Measurements from ENCODE around the gene ZNRF1. TPM values are rescaled to one million over a fixed set of nuclear protein-coding genes. Genes with fewer than 3 reads are reported as not detected.

ZNRF1 gene
- total and polyA plus RNA-seq, 11 donors = 12.8 to 43.3 (median 23.2) TPM

- H3K27me3 ChIP-seq = no peaks in the 10 kb centered on the region
- no peaks in the 10 kb centered on the region for H3K36me3 ChIP-seq
- WGBS, 4 donors = 54 to 70% (median 63%) methylated on average over 3 of the region's 3 CpGs
- H3K4me1 ChIP-seq = peaks cover 5 to 42% (median 19%) of the 10 kb centered on the region in 12 donors
- DNase-seq (no peak), ATAC-seq (no peak)
- intact Hi-C loops (cut with DNase I) = no loop called here
- H3K4me3 ChIP-seq = no peak overlapping the region
- H3K27ac ChIP-seq = peak overlapping the region in 1 of 12 donors; percentile 2
- peaks cover 0 to 17% (median 7%) of the 10 kb centered on the region in 12 donors for H3K9me3 ChIP-seq
- TF ChIP-seq CTCF (IDR thresholded peaks at IDR 0.05) (no peak), POLR2A (IDR thresholded peaks at IDR 0.05) (no peak)
These were observed 19.1 kb downstream of the ZNRF1 start for GRCh38 chr16:75017670-75018525.

- WGBS, 4 donors = 91 to 93% (median 92%) methylated on average over 8 of the region's 8 CpGs
These were observed 20.2 kb downstream of the ZNRF1 start for GRCh38 chr16:75019007-75019406.

GRCh38 chr16:75019586-75019985, 20.8 kb downstream of the ZNRF1 start:
- no peaks in the 10 kb centered on the region for H3K27me3 ChIP-seq
- no peaks in the 10 kb centered on the region for H3K36me3 ChIP-seq
- intact Hi-C loops (cut with DNase I) = no loop called here
- 93 to 98% (median 97%) methylated on average over 7 of the region's 7 CpGs for WGBS, 4 donors
- TF ChIP-seq CTCF (IDR thresholded peaks at IDR 0.05) = no peak
- TF ChIP-seq POLR2A (IDR thresholded peaks at IDR 0.05) = no peak
- no peak overlapping the region for H3K4me3 ChIP-seq
- no peak for DNase-seq
- no peak overlapping the region for H3K27ac ChIP-seq
- H3K4me1 ChIP-seq = peaks cover 0 to 28% (median 11%) of the 10 kb centered on the region in 12 donors
- peaks cover 0 to 17% (median 7%) of the 10 kb centered on the region in 12 donors for H3K9me3 ChIP-seq
- no peak for ATAC-seq

More at GRCh38 chr16:75019007-75019406, 20.2 kb downstream of the ZNRF1 start:
- intact Hi-C loops (cut with DNase I) = no loop called here
- DNase-seq = no peak
- no peaks in the 10 kb centered on the region for H3K36me3 ChIP-seq
- H3K27me3 ChIP-seq = no peaks in the 10 kb centered on the region
- H3K9me3 ChIP-seq = peaks cover 0 to 17% (median 7%) of the 10 kb centered on the region in 12 donors
- TF ChIP-seq CTCF (IDR thresholded peaks at IDR 0.05) (no peak), POLR2A (IDR thresholded peaks at IDR 0.05) (no peak)
- H3K27ac ChIP-seq = no peak overlapping the region
- H3K4me1 ChIP-seq = peaks cover 0 to 31% (median 10%) of the 10 kb centered on the region in 12 donors
- H3K4me3 ChIP-seq = no peak overlapping the region
- no peak for ATAC-seq

- Histone ChIP-seq H3K27me3 (no peaks in the 10 kb centered on the region), H3K9me3 (peaks cover 0 to 17% (median 7%) of the 10 kb centered on the region in 12 donors), H3K4me1 (peaks cover 0 to 46% (median 22%) of the 10 kb centered on the region in 12 donors), H3K27ac (no peak overlapping the region), H3K4me3 (no peak overlapping the region), H3K36me3 (no peaks in the 10 kb centered on the region)
- WGBS, 4 donors = 74 to 86% (median 81%) methylated on average over 1 of the region's 1 CpG
- no peak for DNase-seq
- no peak for ATAC-seq
- intact Hi-C loops (cut with DNase I) = no loop called here
- TF ChIP-seq CTCF (IDR thresholded peaks at IDR 0.05) (no peak), POLR2A (IDR thresholded peaks at IDR 0.05) (no peak)
These were observed 22.6 kb downstream of the ZNRF1 start for GRCh38 chr16:75021410-75021809.

All from heart left ventricle (tissue), 16 donors.